ENCODE results near the gene IKZF5. TPM values are rescaled to one million over a fixed set of nuclear protein-coding genes. Genes with fewer than 3 reads are reported as not detected.

The IKZF5 gene
- total RNA-seq, 1 donor from 2014 or later: 10.5 TPM

DNA sequence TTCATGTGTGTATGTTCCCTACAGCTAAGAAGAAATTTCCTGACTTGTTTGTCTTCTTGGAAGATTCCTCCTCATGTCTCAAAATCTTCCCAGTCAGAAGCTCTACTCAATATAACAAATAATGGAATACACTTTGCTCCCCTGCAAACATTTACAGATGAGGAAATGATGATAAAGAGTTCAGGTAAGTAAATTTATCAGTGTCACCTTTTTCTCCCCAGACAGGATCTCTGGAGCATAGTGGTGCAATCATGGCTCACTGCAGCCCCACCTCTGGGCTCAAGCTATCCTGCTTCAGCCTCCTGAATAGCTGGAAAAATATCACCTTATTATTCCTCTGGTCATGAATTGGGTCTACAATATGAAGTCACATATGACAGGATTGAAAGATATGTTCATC is 25.7 kb upstream of the IKZF5 start:
- H3K27ac Mint-ChIP-seq (ENCODE audit: unreplicated experiment): no peak overlapping the region
- H3K36me3 Mint-ChIP-seq (ENCODE audit: unreplicated experiment): peaks cover 11% of the 10 kb centered on the region
- DNase-seq (ENCODE audit: extremely low spot score, unreplicated experiment): no peak
- TF ChIP-seq, protein P1, sequence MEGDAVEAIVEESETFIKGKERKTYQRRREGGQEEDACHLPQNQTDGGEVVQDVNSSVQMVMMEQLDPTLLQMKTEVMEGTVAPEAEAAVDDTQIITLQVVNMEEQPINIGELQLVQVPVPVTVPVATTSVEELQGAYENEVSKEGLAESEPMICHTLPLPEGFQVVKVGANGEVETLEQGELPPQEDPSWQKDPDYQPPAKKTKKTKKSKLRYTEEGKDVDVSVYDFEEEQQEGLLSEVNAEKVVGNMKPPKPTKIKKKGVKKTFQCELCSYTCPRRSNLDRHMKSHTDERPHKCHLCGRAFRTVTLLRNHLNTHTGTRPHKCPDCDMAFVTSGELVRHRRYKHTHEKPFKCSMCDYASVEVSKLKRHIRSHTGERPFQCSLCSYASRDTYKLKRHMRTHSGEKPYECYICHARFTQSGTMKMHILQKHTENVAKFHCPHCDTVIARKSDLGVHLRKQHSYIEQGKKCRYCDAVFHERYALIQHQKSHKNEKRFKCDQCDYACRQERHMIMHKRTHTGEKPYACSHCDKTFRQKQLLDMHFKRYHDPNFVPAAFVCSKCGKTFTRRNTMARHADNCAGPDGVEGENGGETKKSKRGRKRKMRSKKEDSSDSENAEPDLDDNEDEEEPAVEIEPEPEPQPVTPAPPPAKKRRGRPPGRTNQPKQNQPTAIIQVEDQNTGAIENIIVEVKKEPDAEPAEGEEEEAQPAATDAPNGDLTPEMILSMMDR (IDR thresholded peaks at IDR 0.05): no peak
- H3K4me1 Mint-ChIP-seq (ENCODE audit: unreplicated experiment): no peaks in the 10 kb centered on the region
- no peaks in the 10 kb centered on the region for H3K27me3 Mint-ChIP-seq (ENCODE audit: unreplicated experiment)
- H3K4me3 Mint-ChIP-seq (ENCODE audit: unreplicated experiment): no peak overlapping the region
- H3K9me3 Mint-ChIP-seq (ENCODE audit: unreplicated experiment): no peaks in the 10 kb centered on the region

DNA sequence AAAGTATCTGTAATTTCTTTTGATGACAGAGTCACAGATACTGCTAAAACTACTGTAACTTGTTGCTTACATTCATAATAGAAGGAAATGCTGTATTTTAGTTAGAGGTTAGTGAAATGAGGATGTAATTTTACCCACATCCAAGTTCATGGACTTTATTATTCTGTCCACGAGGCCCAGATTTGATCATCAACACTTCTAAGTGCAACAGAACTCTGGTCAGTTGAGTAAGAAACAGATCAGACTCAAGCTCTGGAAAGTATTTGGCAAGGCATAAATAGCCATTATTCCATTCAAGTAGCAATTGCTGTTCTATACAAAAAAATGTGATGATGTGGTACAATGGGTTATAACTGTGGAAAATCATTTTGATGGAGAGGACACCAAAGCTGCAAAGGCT is 22.5 kb upstream of the IKZF5 start:
- Mint-ChIP-seq H3K4me1 (ENCODE audit: unreplicated experiment) (no peaks in the 10 kb centered on the region), H3K27ac (ENCODE audit: unreplicated experiment) (no peak overlapping the region), H3K9me3 (ENCODE audit: unreplicated experiment) (no peaks in the 10 kb centered on the region), H3K36me3 (ENCODE audit: unreplicated experiment) (peaks cover 5% of the 10 kb centered on the region), H3K27me3 (ENCODE audit: unreplicated experiment) (no peaks in the 10 kb centered on the region), H3K4me3 (ENCODE audit: unreplicated experiment) (no peak overlapping the region)
- DNase-seq (ENCODE audit: extremely low spot score, unreplicated experiment): no peak
- TF ChIP-seq, protein P1 (IDR thresholded peaks at IDR 0.05): no peak

DNA sequence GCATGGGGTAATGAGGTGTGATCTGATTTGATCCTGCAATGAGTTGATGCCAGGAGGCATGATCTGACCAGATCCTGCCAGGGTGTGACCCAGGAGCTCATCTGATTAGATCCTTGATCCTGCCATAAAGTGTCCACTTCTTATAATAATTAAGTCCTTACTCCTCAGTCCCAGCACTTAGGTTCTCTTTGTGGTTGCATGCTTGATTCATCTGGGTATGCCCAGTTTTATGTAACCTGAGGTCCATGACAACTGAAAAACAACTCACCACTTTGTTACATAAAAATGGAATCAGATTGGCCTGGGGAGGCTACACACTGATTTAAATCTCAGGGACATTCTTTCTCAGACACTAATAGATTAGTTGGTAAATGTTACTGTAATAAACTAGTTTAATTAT is 19.3 kb upstream of the IKZF5 start:
- DNase-seq (ENCODE audit: extremely low spot score, unreplicated experiment): no peak
- no peak overlapping the region for H3K4me3 Mint-ChIP-seq (ENCODE audit: unreplicated experiment)
- no peaks in the 10 kb centered on the region for H3K4me1 Mint-ChIP-seq (ENCODE audit: unreplicated experiment)
- H3K27ac Mint-ChIP-seq (ENCODE audit: unreplicated experiment): no peak overlapping the region
- no peaks in the 10 kb centered on the region for H3K27me3 Mint-ChIP-seq (ENCODE audit: unreplicated experiment)
- H3K36me3 Mint-ChIP-seq (ENCODE audit: unreplicated experiment): no peaks in the 10 kb centered on the region
- H3K9me3 Mint-ChIP-seq (ENCODE audit: unreplicated experiment): no peaks in the 10 kb centered on the region
- TF ChIP-seq, protein P1 (IDR thresholded peaks at IDR 0.05): no peak

DNA sequence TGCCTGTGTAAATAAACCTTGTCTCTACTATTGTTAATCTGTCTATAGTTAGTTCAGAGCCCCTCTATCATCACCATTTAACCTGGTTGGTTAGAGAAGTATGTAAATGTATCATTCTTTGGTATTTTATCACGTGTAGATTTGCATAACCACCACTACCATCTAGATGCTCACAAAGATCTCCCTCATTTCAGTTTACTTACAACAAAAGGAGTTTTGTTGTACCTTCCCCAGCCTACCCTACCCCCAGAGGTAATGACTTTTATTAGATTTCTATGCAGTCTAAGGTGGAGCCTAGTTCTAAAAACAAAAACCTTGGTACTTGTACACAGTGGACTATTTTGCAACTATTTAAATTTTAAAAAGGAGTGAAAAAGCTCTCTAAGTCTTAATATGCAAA is 17.7 kb upstream of the IKZF5 start:
- H3K36me3 Mint-ChIP-seq (ENCODE audit: unreplicated experiment): no peaks in the 10 kb centered on the region
- H3K27ac Mint-ChIP-seq (ENCODE audit: unreplicated experiment): no peak overlapping the region

DNA sequence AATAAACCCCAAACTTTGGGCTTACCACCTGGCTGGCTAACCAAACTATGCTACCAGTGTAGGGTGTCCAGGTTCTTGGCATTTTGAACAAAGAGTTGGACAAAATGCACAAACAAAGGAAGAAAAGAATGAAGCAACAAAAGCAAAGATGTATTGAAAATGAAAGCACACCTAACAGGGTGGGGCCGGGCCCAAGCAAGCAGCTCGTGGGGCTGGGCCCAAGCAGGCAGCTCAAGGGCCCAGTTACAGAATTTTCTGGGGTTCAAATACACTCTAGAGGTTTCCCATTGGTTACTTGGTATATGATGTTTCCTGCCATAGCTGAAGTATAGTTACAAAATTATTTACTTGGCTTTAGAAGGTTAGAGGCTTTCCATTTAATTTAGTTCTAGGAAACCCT is 15.9 kb upstream of the IKZF5 start:
- Mint-ChIP-seq H3K4me3 (ENCODE audit: unreplicated experiment) (no peak overlapping the region), H3K27ac (ENCODE audit: unreplicated experiment) (no peak overlapping the region)

More for the DNA sequence above, 17.7 kb upstream of the IKZF5 start:
- DNase-seq (ENCODE audit: extremely low spot score, unreplicated experiment): no peak
- H3K4me1 Mint-ChIP-seq (ENCODE audit: unreplicated experiment): no peaks in the 10 kb centered on the region
- no peaks in the 10 kb centered on the region for H3K9me3 Mint-ChIP-seq (ENCODE audit: unreplicated experiment)
- H3K4me3 Mint-ChIP-seq (ENCODE audit: unreplicated experiment): no peak overlapping the region
- TF ChIP-seq, protein P1 (IDR thresholded peaks at IDR 0.05): no peak
- H3K27me3 Mint-ChIP-seq (ENCODE audit: unreplicated experiment): no peaks in the 10 kb centered on the region

More for the DNA sequence above, 15.9 kb upstream of the IKZF5 start:
- Mint-ChIP-seq H3K36me3 (ENCODE audit: unreplicated experiment) (no peaks in the 10 kb centered on the region), H3K27me3 (ENCODE audit: unreplicated experiment) (no peaks in the 10 kb centered on the region), H3K9me3 (ENCODE audit: unreplicated experiment) (no peaks in the 10 kb centered on the region), H3K4me1 (ENCODE audit: unreplicated experiment) (no peaks in the 10 kb centered on the region)
- DNase-seq (ENCODE audit: extremely low spot score, unreplicated experiment): no peak
- TF ChIP-seq, protein P1 (IDR thresholded peaks at IDR 0.05): no peak

All from osteocyte (in vitro differentiated cells).